HepG2 (cell line): Measurements from ENCODE around the gene TEAD1. TPM values are rescaled to one million over a fixed set of nuclear protein-coding genes. Genes with fewer than 3 reads are reported as not detected.

Experiments
- ATAC-seq: fragments of 200-7000 bp; cut with Tn5 transposase; 3 replicates; pipeline ENCODE4 v1.9.1; 2020; ENCODE audit warnings: mild to moderate bottlenecking, moderate library complexity
- BruUV-seq: library from RNA; stranded (reverse); fragments of 400-500 nt; replicated peaks from 2 replicates; lab custom pipeline; 2021; lab: Mats Ljungman, UMichigan
- CTCF ChIA-PET: fragments of 300-600 bp; formaldehyde crosslinking; extraction: SDS; loops from one replicate; lab custom pipeline; 2021; ENCODE audit warnings: low total read pairs, inconsistent platforms, low intra/inter-chr PET ratio; lab: Yijun Ruan, JAX
- POLR2A ChIA-PET: fragments of 350-600 bp; sonication (Branson Sonifier 250); formaldehyde crosslinking; loops from one replicate; lab custom pipeline; 2020; ENCODE audit warnings: antibody characterized with exemption, inconsistent platforms; lab: Yijun Ruan, JAX
- DNase-seq: peaks from one replicate; pipeline ENCODE4 v3.0.0-alpha.2; 2015; ENCODE audit warnings: low spot score
- FAIRE-seq: peaks from 3 replicates; lab custom pipeline; 2011; peaks lifted over from hg19 to GRCh38; lab: Jason Lieb, UNC
- H2AFZ ChIP-seq: one replicate; pipeline ENCODE4 v1.6.1; 2011; ENCODE audit warnings: low read length, inconsistent platforms
- H3K27ac ChIP-seq: fragments of 300-600 bp; 3 replicates; pipeline ENCODE4 v1.8.0; 2011; ENCODE audit warnings: mixed run types, mild to moderate bottlenecking, mixed read lengths, low read length, inconsistent platforms; ENCODE audit not compliant: insufficient read depth; ENCODE audit errors: extremely low read length
- H3K27me3 ChIP-seq, 2 experiments: fragments of 200-600 bp in 1 of 2; 2 replicates in 1 of 2; 3 replicates in 1 of 2; pipeline versions ENCODE4 v1.6.0 to v1.8.0; 2011; ENCODE audit warnings: low read length in 2 of 2, mild to moderate bottlenecking in 2 of 2, moderate library complexity in 2 of 2, inconsistent platforms in 1 of 2; ENCODE audit not compliant: insufficient read depth in 2 of 2, control insufficient read depth in 1 of 2
- H3K36me3 ChIP-seq, 2 experiments: fragments of 200-600 bp in 1 of 2; replicated peaks in 1 of 2; 2 replicates in 1 of 2; 3 replicates in 1 of 2; pipeline versions ENCODE4 v1.5.1 to v1.8.0; 2011; ENCODE audit warnings: low read length in 2 of 2, inconsistent platforms in 1 of 2; ENCODE audit not compliant: insufficient read depth in 2 of 2, control insufficient read depth in 1 of 2
- H3K4me1 ChIP-seq: 2 replicates; pipeline ENCODE4 v1.5.1; 2012; ENCODE audit warnings: low read length, inconsistent platforms; ENCODE audit not compliant: insufficient read depth
- H3K4me2 ChIP-seq: 2 replicates; pipeline ENCODE4 v1.6.0; 2011; ENCODE audit warnings: low read depth, low read length, inconsistent platforms
- H3K4me3 ChIP-seq, 3 experiments: fragments of 200-600 bp in 1 of 3; sonication (generic), shearing (Covaris generic) in 1 of 3; replicated peaks in 1 of 3; 2 replicates each; pipeline ENCODE4 v1.5.1; 2011 to 2016; ENCODE audit warnings: low read length in 3 of 3, inconsistent platforms in 2 of 3, low read depth in 2 of 3, mild to moderate bottlenecking in 2 of 3, control low read depth in 1 of 3, mixed read lengths in 1 of 3; ENCODE audit not compliant: insufficient read depth in 1 of 3
- H3K79me2 ChIP-seq: one replicate; pipeline ENCODE4 v1.6.1; 2011; ENCODE audit warnings: low read length, inconsistent platforms; ENCODE audit not compliant: insufficient read depth
- H3K9ac ChIP-seq: 2 replicates; pipeline ENCODE4 v1.6.0; 2011; ENCODE audit warnings: mild to moderate bottlenecking, low read depth, low read length, inconsistent platforms; ENCODE audit not compliant: insufficient read depth
- H3K9me3 ChIP-seq: 2 replicates; pipeline ENCODE4 v1.5.1; 2012; ENCODE audit warnings: mild to moderate bottlenecking, low read length
- H4K20me1 ChIP-seq: 2 replicates; pipeline ENCODE4 v1.6.0; 2011; ENCODE audit warnings: inconsistent platforms, mild to moderate bottlenecking, low read length, moderate library complexity; ENCODE audit not compliant: insufficient read depth
- AGO2 ChIP-seq: fragments of 200-400 bp; formaldehyde crosslinking; optimal IDR thresholded peaks from 2 replicates; pipeline ENCODE3; 2017; ENCODE audit warnings: mild to moderate bottlenecking, low read depth, low read length, moderate library complexity
- ATF4 ChIP-seq, 2 experiments: fragments of 450-650 bp in 1 of 2; sonication (generic) in 1 of 2; formaldehyde crosslinking; IDR thresholded peaks; 2 replicates each; pipeline versions ENCODE4 v1.5.0 to v1.8.0; 2020 to 2022; ENCODE audit warnings: mild to moderate bottlenecking in 1 of 2, missing genetic modification reagents in 1 of 2
- CHD4 ChIP-seq: fragments of 200-600 bp; sonication (generic); IDR thresholded peaks from 2 replicates; pipeline ENCODE4 v1.7.0; 2017; ENCODE audit warnings: mild to moderate bottlenecking, low read length, borderline replicate concordance
- GTF3A ChIP-seq: sonication (generic); formaldehyde crosslinking; conservative IDR thresholded peaks from 2 replicates; pipeline ENCODE4 v1.4.0; 2020; ENCODE audit warnings: mild to moderate bottlenecking, missing genetic modification reagents
- KDM5B ChIP-seq: sonication (generic); formaldehyde crosslinking; IDR thresholded peaks from 2 replicates; pipeline ENCODE4 v1.4.0; 2020; ENCODE audit warnings: missing genetic modification reagents, mild to moderate bottlenecking, borderline replicate concordance
- SMARCE1 ChIP-seq: fragments of 450-650 bp; IDR thresholded peaks from 2 replicates; pipeline ENCODE4 v1.6.1; 2017; ENCODE audit warnings: borderline replicate concordance
- SOX6 ChIP-seq, 2 experiments: fragments of 450-650 bp in 1 of 2; sonication (generic) in 1 of 2; formaldehyde crosslinking in 1 of 2; IDR thresholded peaks; 2 replicates each; pipeline versions ENCODE4 v1.4.0 to v1.6.1; 2017 to 2020; ENCODE audit warnings: antibody characterized with exemption in 1 of 2, mild to moderate bottlenecking in 1 of 2, missing genetic modification reagents in 1 of 2
- ZMYM4 ChIP-seq: sonication (generic); formaldehyde crosslinking; IDR thresholded peaks from 2 replicates; pipeline ENCODE4 v1.8.1; 2023; ENCODE audit warnings: mild to moderate bottlenecking, missing genetic modification reagents
- ZNF12 ChIP-seq: sonication (generic); formaldehyde crosslinking; IDR thresholded peaks from 2 replicates; pipeline ENCODE4 v1.5.0; 2020; ENCODE audit warnings: missing genetic modification reagents
- ZSCAN31 ChIP-seq: sonication (generic); formaldehyde crosslinking; IDR thresholded peaks from 2 replicates; pipeline ENCODE4 v1.5.0; 2020; ENCODE audit warnings: low read depth, mild to moderate bottlenecking, missing genetic modification reagents
- WGBS: methylation state at CpG from one replicate; pipeline ENCODE4 v1.1.6; 2017; ENCODE audit warnings: low lambda C conversion rate; 5-methylcytosine and 5-hydroxymethylcytosine counted together
- in situ Hi-C: cut with HindIII; loops from 2 replicates; pipeline ENCODE4 v1.10.0; 2017; ENCODE audit warnings: low pct_unique_long_range_greater_than_20kb; ENCODE audit not compliant: extremely low pct_ligation_motif_present
- intact Hi-C: fragments of 100-400 bp; cut with micrococcal nuclease; formaldehyde crosslinking; loops from one replicate; pipeline ENCODE4 v1.10.0; 2022; ENCODE audit not compliant: unreplicated experiment
- polyA plus RNA-seq, 8 experiments: library from polyadenylated mRNA; depleted of rRNA in 3 of 8; stranded (reverse) in 7 of 8; unstranded in 1 of 8; fragments of >200 nt; fragmentation: Illumina TruSeq in 4 of 8; extraction: Trizol in 4 of 8; gene quantifications; 2 replicates each; pipeline versions ENCODE4 v1.2.1 to v1.2.3, GENCODE V29; 2011 to 2016; ENCODE audit warnings: low read depth in 4 of 8, missing spikeins in 1 of 8, mixed read lengths in 1 of 8; ENCODE audit not compliant: insufficient read depth in 1 of 8
- total RNA-seq, 5 experiments: library from RNA; depleted of rRNA; stranded (reverse); fragments of >200 nt; fragmentation: Illumina TruSeq; extraction: Trizol; gene quantifications; 2 replicates each; pipeline ENCODE4 v1.2.3, GENCODE V29; 2016; ENCODE audit warnings: low read depth in 1 of 5

TEAD1 gene
- total and polyA plus RNA-seq, 2 of the 13 experiments (the other 11 are each of a cell fraction or from before 2014, with no cell fraction given), result 20.1 to 30.5 TPM

DNA sequence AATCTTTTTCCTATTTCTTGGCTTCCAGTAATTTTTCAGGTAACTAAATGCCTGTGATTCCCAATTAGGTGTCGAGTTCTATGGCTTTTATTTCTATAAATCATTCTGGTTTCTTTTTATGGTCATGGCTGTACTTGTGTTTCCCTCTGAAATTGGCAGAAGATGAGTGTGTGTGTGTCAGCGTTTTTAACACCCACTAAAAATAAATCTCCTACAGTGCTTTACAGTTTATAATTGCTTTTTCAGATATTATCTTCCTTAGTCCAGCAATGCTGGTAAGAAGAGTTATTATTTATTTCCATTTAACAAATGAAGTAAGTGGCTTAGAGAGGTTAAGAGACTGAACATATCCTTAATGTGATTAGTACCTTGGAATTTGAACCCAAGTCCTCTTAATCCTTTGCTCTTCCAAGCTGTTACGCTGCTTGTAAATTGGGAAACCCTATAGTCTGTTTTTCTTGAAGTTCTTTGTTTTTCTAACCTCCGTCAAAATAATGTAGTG lies 125.2 kb downstream of the TEAD1 start:
- no peaks in the 10 kb centered on the region for H3K9me3 ChIP-seq
- H3K4me1 ChIP-seq, result peaks cover 68% of the 10 kb centered on the region
- no peak overlapping the region for H2AFZ ChIP-seq
- H3K4me3 ChIP-seq, result no peak overlapping the region
- peaks cover 27% of the 10 kb centered on the region for H3K79me2 ChIP-seq
- H3K9ac ChIP-seq, result no peak overlapping the region
- H3K27ac ChIP-seq, result peak overlapping the region; percentile 96
- FAIRE-seq (no peak), DNase-seq (no peak), ATAC-seq (no peak)
- in situ Hi-C loops (no loop called here), intact Hi-C loops (no loop called here)
- ChIA-PET CTCF (no interaction called here), POLR2A (interaction anchor here (0.8 to 1.5 kb wide), 4 partner anchors 25 to 422 kb away, joined by 3 to 9 read pairs (median 4); partner anchors contain the start of gene PARVA)
- peaks cover 5 to 14% of the 10 kb centered on the region in 2 experiments; a peak in 1 of 5 replicates for H3K36me3 ChIP-seq
- no peaks in the 10 kb centered on the region for H4K20me1 ChIP-seq
- no peaks in the 10 kb centered on the region for H3K27me3 ChIP-seq
- no TSS peak for BruUV-seq
- WGBS, result 86% methylated on average over 4 of the region's 4 CpGs
- TF ChIP-seq GTF3A (CRISPR knock-in tag) (no peak), KDM5B (no peak), SMARCE1 (no peak), ZSCAN31 (no peak), ATF4 (CRISPR knock-in tag; IDR thresholded peaks at IDR 0.05) (no peak), ZNF12 (no peak), SOX6 (IDR thresholded peaks at IDR 0.05) (no peak), SOX6 (CRISPR knock-in tag; IDR thresholded peaks at IDR 0.05) (no peak), AGO2 (no peak), CHD4 (no peak), ZMYM4 (CRISPR knock-in tag) (no peak)
- H3K4me2 ChIP-seq, result 0 out of 2 replicates have a peak overlapping the region, but pooled peaks have one; percentile 50
